Endothelial cell of umbilical vein (primary cell): ENCODE data around the gene HLA-DQA1.

Experiments used
- POLR2A ChIP-seq: IDR thresholded peaks from 2 replicates; pipeline ENCODE4 v1.6.1; 2012; ENCODE audit warnings: low read depth, mild to moderate bottlenecking, control low read depth, low read length
- POLR2AphosphoS5 ChIP-seq: IDR thresholded peaks from 2 replicates; pipeline ENCODE4 v1.6.1; 2012; ENCODE audit warnings: low read depth, mild to moderate bottlenecking, control low read depth, low read length, moderate library complexity; ENCODE audit not compliant: insufficient read depth
- TF ChIP-seq, protein P1 (sequence below), 2 donors: IDR thresholded peaks; 1 replicate in 1 of 2; 2 replicates in 1 of 2; pipeline ENCODE4 v1.5.1; 2011; ENCODE audit warnings: low read length in 2 of 2, mild to moderate bottlenecking in 2 of 2, moderate library complexity in 2 of 2, control low read depth in 1 of 2, inconsistent platforms in 1 of 2, low read depth in 1 of 2; ENCODE audit not compliant: insufficient read depth in 1 of 2; ENCODE audit errors: extremely low read depth in 1 of 2

GRCh38 chr6:32621372-32621771 is 15.8 kb upstream of the HLA-DQA1 start:
- TF ChIP-seq POLR2A (no peak), POLR2AphosphoS5 (no peak)
- TF ChIP-seq, protein P1, sequence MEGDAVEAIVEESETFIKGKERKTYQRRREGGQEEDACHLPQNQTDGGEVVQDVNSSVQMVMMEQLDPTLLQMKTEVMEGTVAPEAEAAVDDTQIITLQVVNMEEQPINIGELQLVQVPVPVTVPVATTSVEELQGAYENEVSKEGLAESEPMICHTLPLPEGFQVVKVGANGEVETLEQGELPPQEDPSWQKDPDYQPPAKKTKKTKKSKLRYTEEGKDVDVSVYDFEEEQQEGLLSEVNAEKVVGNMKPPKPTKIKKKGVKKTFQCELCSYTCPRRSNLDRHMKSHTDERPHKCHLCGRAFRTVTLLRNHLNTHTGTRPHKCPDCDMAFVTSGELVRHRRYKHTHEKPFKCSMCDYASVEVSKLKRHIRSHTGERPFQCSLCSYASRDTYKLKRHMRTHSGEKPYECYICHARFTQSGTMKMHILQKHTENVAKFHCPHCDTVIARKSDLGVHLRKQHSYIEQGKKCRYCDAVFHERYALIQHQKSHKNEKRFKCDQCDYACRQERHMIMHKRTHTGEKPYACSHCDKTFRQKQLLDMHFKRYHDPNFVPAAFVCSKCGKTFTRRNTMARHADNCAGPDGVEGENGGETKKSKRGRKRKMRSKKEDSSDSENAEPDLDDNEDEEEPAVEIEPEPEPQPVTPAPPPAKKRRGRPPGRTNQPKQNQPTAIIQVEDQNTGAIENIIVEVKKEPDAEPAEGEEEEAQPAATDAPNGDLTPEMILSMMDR (IDR thresholded peaks at IDR 0.05; ENCODE audit: extremely low read depth in 1 of 2, insufficient read depth in 1 of 2, low read depth in 1 of 2, low read length in 2 of 2): no peak
